HG03103 (cell line): ENCODE results near the gene TIAM2.
"Not testable (repeated sequence)": the region's sequence is repeated elsewhere in the genome, so short reads cannot be mapped to it uniquely, and the experiment has no call there.

Source experiments
- ATAC-seq: cut with Tn5 transposase; IDR thresholded peaks from one replicate; pipeline ENCODE4 v1.9.1; 2021; ENCODE audit warnings: low read depth; ENCODE audit not compliant: unreplicated experiment

The TIAM2 gene

DNA sequence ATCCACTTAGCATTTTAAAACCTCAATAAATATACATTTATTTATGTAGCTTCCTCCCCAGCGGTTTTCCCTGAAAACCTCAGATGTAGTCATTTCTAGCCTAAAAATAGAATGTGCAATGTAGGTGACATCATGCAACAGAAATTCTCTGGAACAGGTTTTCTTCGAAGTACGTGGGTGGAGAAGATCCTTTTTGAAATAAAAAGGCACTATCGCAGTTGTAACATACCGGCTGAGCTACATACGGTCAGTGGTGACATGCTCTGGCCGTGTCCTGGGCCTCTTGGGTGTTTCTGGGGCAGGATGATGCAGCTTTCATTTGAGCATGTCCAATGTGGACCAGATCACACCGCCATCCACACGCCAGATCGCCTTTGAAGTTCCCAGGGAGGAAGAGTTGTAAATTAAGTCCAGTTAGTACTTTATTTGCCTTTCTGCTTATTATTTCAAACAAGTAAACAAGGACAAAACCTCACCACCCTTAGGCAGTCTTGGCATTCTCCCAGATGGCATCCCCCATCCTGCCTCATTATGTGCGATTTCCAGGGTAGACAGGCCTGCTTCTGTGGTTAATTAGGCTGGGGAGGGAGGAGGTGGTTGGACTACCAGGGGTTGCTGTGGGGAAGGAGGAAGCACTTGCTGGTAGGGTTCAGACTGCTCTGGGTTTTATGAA is 159.2 kb downstream of the TIAM2 start:
- no peak for ATAC-seq

DNA sequence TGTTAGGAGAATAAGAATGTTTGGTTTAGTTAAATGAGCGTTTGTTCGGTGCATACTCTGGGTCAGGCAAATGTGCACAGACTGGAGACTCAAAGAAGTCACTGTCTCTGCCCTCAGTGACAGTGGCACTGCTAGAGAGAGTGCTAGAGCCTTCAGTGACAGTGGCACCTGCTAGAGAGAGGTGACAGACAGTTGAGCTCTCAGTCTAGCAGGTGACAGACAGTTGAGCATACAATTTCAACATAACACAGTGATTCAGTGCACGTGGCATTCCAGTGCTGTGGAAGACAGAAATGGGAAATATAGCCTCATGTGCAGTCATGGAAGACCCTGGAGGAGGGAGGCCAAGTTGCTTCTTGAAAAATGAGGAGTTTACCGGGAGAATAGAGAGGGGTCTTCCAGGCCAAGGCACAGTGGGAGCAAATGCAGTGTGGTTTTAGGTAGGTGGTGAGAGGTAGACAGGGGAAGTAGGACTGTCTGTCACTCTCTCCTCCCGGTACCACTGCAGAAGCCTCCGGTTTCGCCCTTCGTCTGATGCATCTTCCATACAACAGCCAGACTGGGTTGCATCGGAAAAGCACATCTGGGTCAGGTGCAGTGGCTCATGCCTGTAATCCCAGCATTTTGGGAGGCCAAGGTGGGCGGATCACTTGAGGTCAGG is 160.8 kb downstream of the TIAM2 start:
- ATAC-seq = no peak

DNA sequence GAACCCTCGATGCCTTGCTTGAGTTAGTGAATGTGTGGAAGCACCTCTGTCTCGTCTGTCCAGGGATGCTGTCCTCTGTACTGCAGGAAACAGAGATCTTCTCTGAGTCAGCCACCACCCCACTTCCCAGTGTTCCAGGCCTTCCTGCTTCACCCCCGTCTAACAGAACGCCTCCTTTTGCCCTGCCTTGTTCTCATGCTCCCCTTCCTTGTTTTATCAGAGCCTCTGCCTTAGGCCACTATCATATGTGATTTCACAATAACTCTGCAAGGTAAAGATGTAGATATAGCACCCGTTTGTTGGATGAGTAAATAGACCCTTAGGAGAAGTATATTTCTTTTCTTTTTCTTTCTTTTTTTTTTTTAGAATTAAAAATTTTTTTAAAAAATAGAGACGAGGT is 162.0 kb downstream of the TIAM2 start:
- no peak for ATAC-seq

DNA sequence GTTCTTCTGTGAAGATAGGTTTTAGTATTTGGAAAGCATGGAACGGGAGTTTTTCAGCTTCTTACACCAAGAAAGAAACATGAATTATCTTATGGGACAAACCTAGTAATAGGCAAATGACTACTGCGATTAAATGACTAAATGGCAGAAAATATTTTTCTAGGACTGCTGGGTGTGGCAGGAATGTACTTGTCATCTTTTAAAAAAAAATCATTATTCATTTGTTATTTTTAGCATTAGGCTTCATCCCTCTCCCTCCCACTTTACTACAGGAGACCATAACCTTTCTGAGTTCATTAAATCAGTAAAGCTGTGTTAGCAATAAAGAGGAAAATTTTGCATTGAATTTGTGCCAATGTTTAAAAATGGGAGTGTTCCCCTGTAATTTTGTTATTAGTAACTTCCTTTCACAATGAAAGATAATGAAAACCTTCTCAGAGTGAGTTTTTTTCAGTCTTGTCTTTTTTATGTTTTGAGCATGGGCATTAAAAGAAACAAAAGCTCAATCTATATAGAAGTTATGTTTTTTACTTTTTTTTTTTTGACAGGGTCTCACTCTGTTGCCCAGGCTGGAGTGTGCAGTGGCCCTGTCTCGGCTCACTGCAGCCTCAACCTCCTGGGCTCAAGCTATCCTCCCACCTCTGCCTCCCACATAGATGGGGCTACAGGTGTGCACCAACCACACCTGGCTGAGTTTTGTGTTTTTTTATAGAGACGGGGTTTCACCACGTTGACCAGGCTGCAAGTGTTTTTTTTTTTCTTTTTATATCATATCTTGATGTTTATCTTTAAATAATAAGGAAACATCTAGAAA is 163.1 kb downstream of the TIAM2 start:
- no peak for ATAC-seq

DNA sequence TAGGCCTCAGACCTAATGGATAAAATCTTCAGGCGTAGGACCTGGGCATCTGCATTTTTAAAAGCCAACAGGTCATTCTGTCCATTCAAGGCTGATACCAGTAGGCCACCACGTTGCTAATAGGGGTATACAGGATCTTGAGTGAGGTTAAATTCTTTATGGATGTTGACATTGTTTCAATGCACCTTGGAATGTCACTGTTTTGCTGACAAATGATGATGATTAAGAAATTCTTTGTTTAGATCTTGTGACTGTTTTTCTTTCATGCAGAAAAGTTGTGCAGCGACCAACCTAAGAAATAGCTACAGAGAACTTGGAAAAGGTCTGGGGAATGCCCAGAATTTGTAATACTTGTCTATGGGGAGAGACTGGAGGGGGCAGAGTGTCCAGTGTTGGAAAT is 167.6 kb downstream of the TIAM2 start:
- ATAC-seq = no peak

DNA sequence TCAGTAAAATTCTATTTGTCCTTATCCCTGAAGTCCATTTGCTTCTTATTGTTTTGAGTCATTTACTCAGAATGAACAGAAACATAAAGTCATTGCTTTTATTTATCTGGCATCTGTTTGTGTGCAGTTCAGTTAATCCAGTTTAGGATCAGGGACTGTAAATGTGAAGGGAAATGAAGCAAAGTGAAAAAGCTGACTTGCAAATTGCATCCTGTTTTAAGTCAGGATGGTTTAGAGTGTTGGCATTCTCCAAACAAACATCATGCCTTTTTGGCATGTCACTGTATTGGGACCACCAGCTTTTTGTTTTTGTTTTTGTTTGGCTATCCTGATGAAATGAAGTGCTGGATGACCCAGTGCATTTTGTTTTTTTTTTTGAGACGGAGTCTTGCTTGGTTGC is 168.5 kb downstream of the TIAM2 start:
- no peak for ATAC-seq

DNA sequence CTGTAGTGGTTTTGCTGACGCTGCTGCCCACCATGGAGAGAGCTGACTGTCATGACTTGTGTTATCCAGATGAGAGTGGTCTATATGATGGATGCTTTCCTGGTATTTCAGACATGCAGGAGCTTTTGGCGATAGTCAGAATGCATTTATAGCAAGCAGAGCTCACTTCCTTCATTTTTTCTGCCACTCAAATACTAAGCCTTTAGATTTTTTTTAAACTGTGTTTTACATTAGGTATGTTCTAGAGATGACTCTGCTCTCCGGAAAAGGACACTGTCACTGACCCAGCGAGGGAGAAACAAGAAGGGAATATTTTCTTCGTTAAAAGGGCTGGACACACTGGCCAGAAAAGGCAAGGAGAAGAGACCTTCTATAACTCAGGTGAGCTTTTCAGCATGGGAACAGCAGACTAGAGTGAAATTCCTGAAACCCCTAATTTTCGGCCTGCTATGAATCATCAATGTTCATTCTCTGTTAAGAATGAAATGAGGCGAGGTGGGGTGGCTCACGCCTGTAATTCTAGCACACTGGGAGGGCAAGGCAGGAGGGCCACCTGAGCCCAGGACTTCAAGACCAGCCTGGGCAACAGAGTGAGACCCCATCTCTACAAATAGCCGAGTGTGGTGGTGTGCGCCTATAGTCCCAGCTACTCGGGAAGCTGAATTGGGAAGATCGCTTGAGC is 170.1 kb downstream of the TIAM2 start:
- ATAC-seq = no peak

DNA sequence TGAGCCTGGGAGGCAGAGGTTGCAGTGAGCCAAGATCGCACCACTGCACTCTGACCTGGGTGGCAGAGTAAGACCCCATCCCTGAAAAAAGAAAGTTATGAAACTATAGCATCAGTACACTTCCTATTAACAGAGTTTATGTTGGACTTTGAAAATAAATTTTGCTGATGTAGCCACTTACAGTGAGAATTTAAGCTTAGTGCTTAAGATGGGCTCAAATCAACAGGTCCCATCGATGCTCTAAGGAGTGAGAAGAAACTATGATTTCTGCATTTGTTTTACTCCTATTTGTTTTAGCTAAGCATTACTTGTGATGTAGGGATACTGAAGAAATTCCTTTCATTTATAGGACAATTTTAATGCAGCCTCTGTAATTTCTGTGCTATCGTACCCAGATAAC is 175.4 kb downstream of the TIAM2 start:
- no peak for ATAC-seq

DNA sequence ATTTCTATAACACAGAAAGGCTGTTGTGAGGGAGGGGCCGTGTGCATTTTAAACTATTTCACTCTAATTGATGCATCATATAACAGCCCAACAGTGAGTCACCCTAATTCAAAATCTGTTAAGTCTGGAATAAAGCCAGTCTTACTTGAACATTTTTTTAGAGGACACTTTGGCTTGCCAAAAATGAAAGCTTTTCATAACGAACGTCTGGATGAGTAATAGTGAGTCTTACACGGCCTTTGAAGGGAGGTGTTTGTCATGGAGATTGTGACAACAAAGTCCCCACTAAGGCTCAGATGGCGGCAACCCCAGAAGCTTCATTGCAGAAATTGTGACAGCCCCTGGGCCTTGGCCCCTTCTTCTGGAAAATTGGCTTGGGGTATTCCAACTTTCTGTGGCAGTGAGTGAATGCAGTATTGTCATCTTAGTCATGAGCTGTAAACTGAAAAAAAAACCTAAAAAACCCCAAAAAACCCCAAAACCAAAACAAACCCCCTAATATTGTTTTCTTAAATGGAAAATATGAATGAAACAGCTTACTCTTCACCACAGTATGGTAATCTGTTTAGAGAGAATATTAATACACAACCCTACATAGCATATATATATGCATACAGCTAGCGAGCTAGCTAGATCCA is 176.1 kb downstream of the TIAM2 start:
- ATAC-seq = peak; percentile 77

DNA sequence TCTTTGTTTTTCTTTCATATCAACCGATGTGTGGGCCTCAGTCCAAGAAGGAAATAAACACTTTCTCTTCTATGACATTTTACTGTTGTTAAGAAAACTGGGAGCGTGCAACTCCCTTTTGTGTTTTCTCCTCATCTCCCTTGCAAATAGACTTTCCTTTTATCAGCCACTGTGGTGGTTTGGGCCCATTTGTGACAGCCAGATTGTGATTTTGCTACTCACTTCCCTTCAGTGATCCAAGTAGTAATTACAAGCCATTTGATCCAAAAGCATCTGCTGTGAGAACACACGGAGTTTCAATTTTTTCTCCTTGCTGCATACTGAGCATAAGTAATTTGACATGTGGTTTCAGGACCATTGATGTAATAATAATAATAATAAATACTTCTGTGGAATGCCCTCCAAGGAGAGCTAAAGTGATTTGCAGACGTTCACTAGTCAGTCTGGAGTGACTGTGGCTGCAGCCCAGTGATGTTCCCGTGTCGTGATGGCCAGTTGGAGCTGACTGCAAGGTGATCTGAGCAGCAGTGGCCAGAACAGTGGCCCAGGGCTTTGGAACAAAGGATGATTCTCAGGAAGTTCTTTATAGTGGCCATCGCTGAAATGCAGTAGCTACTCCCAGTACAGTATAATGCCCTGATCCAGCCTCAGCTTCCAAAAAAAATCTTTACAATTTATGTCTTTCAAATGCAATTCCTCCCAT is 176.8 kb downstream of the TIAM2 start:
- ATAC-seq = no peak

DNA sequence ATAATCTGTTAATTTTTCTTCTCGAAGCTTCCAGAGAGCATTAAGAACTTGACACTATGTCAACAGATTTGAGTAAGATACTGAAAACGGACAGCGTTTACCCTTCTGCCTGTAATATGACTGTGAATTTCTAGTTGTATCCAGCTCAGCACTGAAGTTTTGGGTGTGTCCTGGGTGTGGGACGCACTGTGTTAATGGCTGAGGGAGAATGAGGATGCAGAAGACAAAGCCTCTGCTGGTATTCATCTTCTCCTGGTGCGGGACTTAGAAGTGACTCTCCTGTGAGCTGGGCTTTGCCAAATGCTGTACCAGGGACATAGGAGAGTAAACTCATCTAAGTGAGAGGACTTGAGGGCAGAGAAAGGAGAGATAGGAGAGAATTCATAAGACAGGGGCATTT is 178.4 kb downstream of the TIAM2 start:
- ATAC-seq = no peak

DNA sequence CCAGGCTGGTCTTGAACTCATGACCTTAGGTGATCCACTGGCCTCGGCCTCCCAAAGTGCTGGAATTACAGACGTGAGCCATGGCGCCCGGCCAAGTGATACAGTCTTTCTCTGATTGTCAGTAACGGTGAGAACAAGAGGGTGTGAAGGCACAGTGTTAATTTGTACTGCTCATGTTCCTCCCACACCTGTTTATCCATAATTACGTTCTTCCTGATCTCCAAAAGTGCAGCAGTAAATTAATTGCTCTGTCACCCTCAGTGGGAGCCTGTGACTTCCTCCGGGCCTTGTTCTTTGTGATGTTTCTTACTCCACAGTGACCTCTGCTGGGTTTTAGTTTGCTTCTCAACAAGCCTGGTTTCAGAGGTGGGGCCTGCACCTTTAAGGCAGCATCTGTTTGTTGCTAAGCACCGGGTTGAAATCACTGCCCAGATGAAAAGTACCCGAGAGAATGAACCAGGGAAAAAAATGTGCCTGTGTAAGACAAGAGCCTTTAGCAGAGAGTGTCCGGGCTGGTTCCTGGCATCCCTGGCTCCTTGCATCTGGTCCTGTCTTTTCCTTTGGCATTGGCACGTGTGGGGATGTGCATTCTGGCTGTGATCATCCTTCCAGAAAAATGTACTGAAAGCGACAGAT is 179.6 kb downstream of the TIAM2 start:
- peak; percentile 53 for ATAC-seq

DNA sequence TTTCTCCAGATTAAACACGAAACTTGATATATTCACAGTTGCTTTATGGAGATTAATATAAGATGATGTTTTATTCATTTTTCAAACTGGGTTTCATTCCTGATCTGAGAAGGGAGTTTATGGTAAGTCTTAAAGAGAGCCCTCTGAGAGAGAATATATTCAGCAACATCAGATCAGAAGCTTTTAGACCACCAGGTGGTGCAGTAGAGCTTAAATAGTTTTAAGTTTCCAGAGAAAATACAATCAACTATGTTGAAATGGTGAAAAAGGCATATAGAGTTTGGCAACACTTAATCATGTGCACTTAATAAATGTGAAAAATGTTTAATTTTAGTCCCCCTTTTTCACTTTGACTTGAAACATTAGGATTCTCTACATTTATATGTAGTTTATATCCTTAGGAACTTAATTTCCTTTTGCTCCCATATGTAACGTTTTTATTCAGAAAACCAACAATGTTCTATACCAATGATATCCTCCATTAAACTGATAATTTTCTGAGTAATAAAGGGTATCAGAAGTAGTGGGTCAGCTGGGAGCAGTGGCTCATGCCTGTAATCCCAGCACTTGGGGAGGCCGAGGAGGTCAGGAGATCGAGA is 182.3 kb downstream of the TIAM2 start:
- ATAC-seq = no peak

DNA sequence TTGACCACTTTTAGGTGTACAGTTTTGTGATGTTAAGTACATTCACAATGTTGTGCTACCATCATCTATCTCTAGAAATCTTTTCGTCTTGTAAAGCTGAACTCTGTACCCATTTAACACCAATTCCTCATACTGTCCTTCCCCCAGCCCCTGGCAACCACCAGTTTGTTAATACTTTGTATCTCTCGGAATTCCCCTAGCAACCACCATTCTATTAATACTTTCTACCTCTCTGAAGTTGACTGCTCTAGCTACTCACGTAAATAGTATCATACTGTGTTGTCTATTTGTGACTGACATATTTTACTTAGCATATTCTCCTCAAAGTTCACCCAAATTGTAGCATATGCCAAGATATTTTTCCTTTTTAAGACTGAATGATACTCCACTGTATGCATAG is 186.4 kb downstream of the TIAM2 start:
- peak; percentile 45 for ATAC-seq

DNA sequence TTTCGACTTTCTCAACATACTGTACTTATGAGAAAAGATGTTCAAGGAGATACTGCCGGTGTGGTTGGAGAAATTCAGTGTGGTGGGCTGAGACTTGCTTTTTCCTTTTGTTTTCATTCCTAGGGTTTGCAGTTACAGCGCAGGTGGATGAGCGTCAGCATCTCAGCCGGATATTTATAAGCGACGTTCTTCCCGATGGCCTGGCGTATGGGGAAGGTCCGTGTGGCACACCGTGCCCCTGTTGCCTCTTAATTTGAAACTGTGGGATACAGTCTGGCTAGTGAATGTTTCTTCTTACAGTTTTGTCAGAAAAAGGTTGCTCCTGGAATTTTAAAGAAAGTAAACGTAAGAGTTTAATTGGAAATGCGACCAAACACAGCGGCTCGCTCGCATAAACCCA is 187.0 kb downstream of the TIAM2 start:
- ATAC-seq = no peak

DNA sequence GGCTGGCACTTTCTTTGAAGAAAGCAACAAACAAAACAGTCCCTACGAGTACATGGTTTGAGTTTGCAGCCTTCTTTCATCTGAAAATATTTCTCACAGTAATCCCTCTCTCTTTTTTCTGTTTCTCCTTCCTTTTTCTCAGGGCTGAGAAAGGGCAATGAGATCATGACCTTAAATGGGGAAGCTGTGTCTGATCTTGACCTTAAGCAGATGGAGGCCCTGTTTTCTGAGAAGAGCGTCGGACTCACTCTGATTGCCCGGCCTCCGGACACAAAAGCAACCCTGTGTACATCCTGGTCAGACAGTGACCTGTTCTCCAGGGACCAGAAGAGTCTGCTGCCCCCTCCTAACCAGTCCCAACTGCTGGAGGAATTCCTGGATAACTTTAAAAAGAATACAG is 188.0 kb downstream of the TIAM2 start:
- peak; percentile 30 for ATAC-seq

DNA sequence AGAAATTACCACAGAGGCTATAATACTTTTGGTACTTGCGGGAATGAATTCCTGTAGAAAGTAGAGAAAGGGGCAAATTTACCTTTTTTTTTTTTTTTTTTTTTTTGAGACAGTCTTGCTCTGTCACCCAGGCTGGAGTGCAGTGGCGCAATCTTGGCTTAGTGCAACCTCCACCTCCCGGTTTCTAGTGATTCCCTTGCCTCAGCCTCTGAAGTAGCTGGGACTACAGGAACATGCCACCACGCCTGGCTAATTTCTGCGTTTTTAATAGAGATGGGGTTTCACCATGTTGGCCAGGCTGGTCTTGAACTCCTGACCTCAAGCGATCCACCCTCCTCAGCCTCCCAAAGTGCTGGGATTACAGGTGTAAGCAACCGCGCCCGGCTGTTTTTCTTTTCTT is 189.9 kb downstream of the TIAM2 start:
- ATAC-seq = not testable (repeated sequence)

DNA sequence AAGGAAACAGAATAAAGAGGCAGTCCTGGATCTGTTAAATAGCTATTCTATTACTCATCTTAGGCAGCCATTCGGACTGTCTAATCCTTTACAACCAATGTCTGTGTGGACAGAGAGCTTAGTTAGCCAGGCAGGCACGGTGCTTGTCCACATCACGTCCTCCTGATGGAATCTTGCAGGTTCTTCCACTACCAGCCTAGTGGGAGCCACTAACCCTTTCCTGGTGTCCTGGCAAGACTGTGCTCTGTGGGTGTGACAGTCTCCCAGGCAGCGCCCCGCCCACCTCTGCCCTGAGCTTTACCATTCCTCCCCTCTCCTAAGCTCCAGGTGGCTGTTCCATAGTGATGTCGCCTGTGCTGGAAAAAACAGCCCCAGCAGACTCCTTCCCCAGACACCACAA is 190.4 kb downstream of the TIAM2 start:
- ATAC-seq = no peak

DNA sequence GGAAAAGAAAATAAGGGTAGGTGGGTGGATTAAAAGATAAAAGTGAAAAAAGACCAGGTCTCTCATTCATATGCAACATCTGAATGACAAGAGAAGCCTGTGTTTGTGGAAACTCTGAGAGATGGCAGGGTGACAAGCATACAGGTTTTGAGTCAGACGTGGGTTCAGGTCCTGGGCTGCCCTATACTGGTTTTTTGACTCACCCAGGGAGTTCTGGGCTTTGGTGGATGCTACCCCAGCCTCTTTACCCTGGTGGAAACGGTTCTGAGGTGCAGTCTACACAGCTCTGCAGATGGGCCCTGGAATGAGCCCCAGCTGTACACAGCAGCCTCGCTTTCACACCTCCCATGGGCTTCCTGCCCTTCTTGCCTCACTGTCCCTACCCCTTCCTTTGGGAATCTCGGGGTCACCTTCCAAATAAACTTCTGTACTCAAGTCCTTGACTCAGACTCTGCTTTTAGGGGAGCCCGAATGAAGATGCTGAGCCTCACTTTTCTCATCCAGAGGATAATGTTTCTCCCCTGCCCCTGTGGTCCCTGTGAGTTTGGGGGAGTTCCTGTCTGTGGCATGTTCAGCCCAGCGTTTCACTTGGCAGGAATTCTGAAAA is 191.0 kb downstream of the TIAM2 start:
- no peak for ATAC-seq
